Esophagus mucosa (tissue), 1 donor: ENCODE results near the gene NDUFS3. TPM values are rescaled to one million over a fixed set of nuclear protein-coding genes. Genes with fewer than 3 reads are reported as not detected.
"Not testable (repeated sequence)": the region's sequence is repeated elsewhere in the genome, so short reads cannot be mapped to it uniquely, and the experiment has no call there.

Experiments used
- ATAC-seq: fragments of 200-7000 bp; cut with Tn5 transposase; one replicate; pipeline ENCODE4 v1.9.1; 2020
- total RNA-seq: library from RNA; stranded (reverse); gene quantifications from one replicate; pipeline ENCODE4 v1.2.4, GENCODE V29; 2023
- donor health status: DM: yes; HTN: yes; CAD: no.

NDUFS3 gene
- 103 TPM for total RNA-seq

- peak; percentile 96 for ATAC-seq
These were observed at the start of gene NDUFS3, which contains the start of gene KBTBD4 for GRCh38 chr11:47578524-47579494. Gene NDUFS3, plus strand, starts transcription at chr11:47579074. Its CDS starts 18 bp downstream, at chr11:47579092. Gene KBTBD4, minus strand, starts transcription at chr11:47578970. Its CDS starts 19 bp downstream, at chr11:47578951.

GRCh38 chr11:47529951-47530350 is 48.9 kb upstream of the NDUFS3 start:
- no peak for ATAC-seq

- not testable (repeated sequence) for ATAC-seq
These were observed 48.2 kb upstream of the NDUFS3 start for GRCh38 chr11:47530721-47531120.

GRCh38 chr11:47531666-47532065 is 47.2 kb upstream of the NDUFS3 start:
- no peak for ATAC-seq

GRCh38 chr11:47532597-47533213 is 46.2 kb upstream of the NDUFS3 start:
- ATAC-seq: no peak

- no peak for ATAC-seq
These were observed 45.2 kb upstream of the NDUFS3 start for GRCh38 chr11:47533690-47534151.

GRCh38 chr11:47534704-47535251 is 44.1 kb upstream of the NDUFS3 start:
- ATAC-seq: no peak

GRCh38 chr11:47536915-47537314 is 42.0 kb upstream of the NDUFS3 start:
- ATAC-seq: no peak

GRCh38 chr11:47538741-47539565 is 39.9 kb upstream of the NDUFS3 start:
- ATAC-seq: no peak

- ATAC-seq: peak; percentile 37
These were observed 39.2 kb upstream of the NDUFS3 start for GRCh38 chr11:47539681-47540039.

GRCh38 chr11:47541070-47541469 is 37.8 kb upstream of the NDUFS3 start:
- no peak for ATAC-seq

GRCh38 chr11:47545298-47545697 is 33.6 kb upstream of the NDUFS3 start:
- ATAC-seq: no peak

GRCh38 chr11:47546274-47546673 is 32.6 kb upstream of the NDUFS3 start:
- not testable (repeated sequence) for ATAC-seq

GRCh38 chr11:47550288-47551047 is 28.4 kb upstream of the NDUFS3 start:
- no peak for ATAC-seq

- ATAC-seq: no peak
These were observed 27.8 kb upstream of the NDUFS3 start for GRCh38 chr11:47551086-47551485.

- ATAC-seq: peak; percentile 31
These were observed 26.8 kb upstream of the NDUFS3 start for GRCh38 chr11:47552056-47552565.

GRCh38 chr11:47552566-47553405 is 26.1 kb upstream of the NDUFS3 start, which contains the start of gene CELF1:
Gene CELF1, minus strand, starts transcription at chr11:47553132. Its CDS starts 53,609 bp downstream, at chr11:47499523.
- ATAC-seq: peak; percentile 98

GRCh38 chr11:47553406-47553743 is 25.5 kb upstream of the NDUFS3 start:
- no peak for ATAC-seq

- ATAC-seq: not testable (repeated sequence)
These were observed 21.9 kb upstream of the NDUFS3 start for GRCh38 chr11:47557004-47557403.

- ATAC-seq: no peak
These were observed 20.2 kb upstream of the NDUFS3 start for GRCh38 chr11:47558695-47559094.
